ENCODE data around the gene TMTC1.
"Not testable (repeated sequence)": the region's sequence is repeated elsewhere in the genome, so short reads cannot be mapped to it uniquely, and the experiment has no call there.

The TMTC1 gene

DNA sequence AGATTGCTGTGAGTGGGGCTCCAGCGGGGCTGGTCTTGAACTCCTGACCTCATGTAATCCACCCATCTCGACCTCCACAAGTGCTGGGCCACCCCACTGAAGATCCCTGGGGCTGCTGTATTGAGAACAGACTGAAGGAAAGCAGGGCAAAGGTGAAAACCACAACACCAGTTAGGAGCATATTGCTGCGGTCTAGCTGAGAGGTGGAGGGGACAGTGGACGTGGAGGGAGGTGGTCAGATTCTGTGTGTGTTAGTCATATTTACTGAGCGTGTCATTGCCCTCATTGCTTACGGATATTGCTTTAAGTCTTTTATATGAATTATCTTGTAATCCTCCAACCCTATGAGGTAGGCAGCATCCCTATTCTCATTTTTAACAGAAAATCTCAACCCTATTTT is 217.3 kb downstream of the TMTC1 start:
- no peak for DNase-seq (ENCODE audit: low spot score)

DNA sequence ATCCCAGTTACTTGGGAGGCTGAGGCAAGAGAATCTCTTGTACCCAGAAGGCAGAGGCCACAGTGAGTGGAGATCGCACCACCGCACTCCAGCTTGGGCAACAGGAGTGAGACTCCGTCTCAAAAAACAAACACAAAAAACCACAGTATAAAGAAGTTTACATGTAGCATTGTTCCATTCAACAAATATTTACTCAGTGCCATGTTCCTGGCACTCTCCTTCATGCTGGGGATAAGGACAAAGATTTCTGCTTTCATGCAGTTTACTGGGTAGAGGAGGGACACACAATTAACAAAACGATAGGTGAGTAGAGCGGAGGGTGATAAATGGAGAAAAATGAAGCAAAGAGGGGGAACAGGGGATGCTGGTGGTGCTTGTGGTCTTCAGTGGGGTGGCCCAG is 218.0 kb downstream of the TMTC1 start:
- no peak for DNase-seq (ENCODE audit: low spot score)

DNA sequence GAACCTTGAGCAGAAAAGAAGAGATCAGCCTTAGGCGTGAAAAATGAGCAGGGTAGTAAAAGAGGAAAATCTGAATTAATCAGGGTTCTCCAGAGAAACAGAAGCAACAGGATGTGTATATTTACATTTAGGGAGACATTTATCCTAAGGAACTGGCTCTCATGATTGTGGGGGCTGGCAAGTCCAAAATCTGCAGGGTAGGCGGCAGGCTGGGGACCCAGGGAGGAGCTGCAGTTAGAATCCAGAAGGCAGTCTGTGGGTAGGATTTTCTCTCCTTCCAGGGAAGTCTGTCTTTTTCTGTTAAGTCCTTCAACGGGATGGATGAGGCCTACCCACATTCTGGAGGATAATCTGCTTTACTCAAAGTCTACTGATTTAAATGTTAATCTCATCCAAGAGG is 218.8 kb downstream of the TMTC1 start:
- no peak for DNase-seq (ENCODE audit: low spot score)

DNA sequence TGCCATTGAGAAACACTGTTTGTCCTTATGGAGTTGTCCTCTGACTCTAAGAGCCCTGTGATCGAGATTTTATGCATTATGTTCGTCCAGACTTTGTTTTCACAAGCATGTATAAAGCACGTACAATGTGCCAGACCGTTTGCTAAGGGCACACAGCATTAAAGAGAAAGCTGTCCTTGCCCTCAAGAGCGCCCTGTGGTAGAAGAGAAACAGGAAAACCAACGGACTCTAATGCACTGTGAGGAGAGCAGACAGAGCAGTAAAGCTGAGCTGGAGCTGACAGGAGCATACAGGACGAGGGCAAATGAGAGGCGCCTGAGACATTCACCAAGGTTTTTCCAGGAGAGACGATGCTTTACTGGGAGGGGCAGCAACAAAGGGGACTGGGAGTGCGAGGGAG is 220.1 kb downstream of the TMTC1 start:
- no peak for DNase-seq (ENCODE audit: low spot score)

DNA sequence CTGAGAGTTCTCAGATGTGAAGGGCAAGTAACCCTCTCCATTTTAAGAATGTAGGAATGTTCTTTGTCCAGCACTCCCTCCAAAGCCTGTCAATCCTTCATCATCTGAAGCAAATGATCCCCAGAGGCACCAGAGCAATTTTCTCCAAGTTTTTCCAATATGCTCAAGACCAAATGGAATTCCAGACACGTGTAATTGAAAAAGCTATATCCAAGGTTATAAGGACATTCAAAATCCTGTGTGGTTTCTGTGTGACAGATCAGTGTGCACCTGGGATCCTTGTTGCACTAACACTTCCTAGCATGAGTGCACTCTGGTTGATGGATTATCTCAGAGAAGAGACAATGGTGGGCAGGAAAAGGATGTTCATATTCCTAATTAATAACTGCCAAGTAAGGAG is 220.7 kb downstream of the TMTC1 start:
- no peak for DNase-seq (ENCODE audit: low spot score)

DNA sequence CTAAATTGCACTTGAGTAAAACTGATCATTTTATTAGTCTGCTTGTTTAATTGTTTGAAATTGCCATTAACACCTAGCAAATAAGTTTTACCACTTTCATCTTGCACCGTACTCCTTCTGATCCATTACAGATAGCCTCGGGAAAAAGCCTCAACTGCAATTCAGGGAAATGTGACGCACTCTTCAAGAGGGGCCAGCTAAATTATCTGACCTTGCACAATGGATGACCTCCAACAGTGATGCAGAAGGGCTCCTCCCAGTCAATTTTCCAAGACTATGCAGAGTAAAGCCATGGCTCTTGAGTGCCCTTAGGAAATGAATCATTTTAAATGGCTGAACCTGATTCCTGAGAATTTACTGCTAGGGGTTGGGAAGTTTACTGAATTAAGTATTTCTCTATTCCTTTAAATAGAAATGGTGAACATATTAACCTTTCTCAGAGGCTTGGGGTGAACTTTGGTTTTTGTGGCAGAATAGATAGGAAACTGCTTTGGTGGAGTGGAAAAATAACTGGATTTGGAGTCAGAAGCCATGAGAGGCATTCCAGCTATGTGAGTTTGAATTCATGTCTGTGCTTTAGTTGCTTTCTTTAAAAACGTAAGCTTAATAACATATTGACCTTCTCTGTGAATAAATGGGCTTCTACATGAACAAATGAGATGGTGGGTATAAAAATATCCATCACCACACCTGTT is 221.5 kb downstream of the TMTC1 start:
- DNase-seq (ENCODE audit: low spot score): no peak

DNA sequence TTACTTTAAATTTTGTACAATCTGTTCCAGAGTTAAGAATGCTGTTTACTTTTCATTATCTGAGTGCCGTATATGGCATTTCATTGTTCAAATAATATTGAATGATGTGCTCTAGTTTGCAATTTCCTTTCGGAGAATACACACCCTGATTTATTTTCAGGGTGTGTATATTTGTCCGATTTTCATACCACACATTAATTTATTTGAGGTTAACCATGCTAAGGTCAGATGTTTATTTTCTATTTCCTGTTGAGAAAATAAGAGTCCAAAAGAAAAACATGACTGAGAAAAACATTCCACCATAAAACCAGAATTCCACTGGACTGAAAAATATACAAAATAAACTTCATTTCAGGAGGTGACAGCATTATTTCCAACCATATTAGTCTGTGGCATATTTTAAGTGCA is 222.1 kb downstream of the TMTC1 start:
- DNase-seq (ENCODE audit: low spot score): no peak

DNA sequence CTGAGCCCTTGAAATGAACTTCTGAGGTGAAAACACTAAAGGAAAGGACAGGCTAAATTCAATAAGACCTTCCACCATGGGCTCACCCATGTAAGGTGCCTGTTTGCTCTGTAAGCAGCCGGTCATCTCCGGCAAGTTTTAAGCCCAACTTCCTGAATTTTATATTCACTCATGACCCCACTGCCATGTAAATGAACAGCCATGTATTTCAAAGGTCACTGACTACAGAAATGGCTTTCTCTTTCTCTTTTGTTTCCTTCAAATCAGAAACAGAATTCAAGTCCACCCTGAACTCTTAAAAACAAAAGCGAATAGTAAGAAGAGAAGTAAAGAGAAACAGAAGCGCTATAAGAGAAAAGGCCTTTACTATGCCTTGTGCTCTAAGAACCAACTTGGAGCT is 224.5 kb downstream of the TMTC1 start:
- DNase-seq (ENCODE audit: low spot score): no peak

DNA sequence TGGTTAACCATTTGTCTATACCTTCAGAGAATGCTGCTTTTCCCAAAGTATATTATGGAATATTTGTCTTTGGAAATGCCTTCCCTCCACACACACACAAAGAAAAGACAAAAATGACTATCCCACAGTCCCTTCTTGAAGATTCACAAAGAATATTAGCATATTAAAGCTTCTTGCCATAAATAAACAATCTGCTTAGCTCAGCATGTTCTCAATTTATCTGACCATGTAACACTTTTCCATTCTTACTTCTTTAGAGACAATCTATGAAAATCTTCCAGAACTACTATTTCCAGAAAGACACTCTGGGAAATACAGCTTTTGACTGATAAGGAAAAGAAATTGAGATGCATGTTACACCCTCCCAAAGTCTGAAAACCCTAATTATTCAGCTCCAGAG is 227.4 kb downstream of the TMTC1 start:
- no peak for DNase-seq (ENCODE audit: low spot score)

DNA sequence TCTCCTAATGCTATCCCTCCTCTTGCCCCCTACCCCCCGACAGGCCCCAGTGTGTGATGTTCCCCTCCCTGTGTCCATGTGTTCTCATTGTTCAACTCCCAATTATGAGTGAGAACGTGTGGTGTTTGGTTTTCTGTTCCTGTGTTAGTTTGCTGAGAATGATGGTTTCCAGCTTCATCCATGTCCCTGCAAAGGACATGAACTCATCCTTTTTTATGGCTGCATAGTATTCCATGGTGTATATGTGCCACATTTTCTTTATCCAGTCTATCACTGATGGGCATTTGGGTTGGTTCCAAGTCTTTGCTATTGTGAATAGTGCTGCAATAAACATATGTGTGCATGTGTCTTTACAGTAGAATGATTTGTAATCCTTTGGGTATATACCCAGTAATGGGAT is 228.3 kb downstream of the TMTC1 start:
- DNase-seq (ENCODE audit: low spot score): not testable (repeated sequence)

DNA sequence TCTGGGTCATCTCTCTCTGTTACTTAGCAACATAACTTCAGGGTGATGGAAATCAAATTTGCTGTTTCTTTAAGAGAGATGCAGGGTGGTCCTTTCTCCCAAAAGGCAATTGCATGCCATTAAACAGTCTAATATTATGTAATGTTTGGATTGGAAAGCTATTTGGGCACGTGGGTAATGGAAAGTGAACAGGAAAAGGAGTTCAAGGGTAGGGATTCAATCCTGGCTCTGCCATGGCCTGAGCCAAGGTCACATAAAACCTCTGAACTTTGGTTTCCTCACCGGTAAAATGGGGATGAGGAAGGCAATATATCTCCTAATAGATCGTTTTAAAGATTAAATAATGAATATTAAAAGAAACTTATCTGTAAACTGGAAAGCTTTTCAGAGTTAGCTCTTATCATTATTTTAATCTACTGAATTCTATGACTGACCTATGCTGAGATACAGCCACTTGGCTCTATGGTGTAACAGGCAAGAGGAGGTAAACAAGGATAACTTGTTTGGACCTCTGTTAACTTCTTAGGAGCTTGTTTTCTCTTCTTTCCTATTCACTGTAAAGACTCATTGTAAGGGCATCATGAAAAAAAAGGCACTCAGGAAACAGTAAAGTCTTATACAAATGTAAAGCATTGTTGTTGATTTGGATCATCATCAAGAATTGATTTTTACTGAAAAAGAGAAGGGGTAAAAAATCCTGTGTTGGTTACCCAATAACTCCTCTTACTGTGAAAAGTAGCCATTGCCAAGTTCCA is 230.6 kb downstream of the TMTC1 start:
- DNase-seq (ENCODE audit: low spot score): no peak

DNA sequence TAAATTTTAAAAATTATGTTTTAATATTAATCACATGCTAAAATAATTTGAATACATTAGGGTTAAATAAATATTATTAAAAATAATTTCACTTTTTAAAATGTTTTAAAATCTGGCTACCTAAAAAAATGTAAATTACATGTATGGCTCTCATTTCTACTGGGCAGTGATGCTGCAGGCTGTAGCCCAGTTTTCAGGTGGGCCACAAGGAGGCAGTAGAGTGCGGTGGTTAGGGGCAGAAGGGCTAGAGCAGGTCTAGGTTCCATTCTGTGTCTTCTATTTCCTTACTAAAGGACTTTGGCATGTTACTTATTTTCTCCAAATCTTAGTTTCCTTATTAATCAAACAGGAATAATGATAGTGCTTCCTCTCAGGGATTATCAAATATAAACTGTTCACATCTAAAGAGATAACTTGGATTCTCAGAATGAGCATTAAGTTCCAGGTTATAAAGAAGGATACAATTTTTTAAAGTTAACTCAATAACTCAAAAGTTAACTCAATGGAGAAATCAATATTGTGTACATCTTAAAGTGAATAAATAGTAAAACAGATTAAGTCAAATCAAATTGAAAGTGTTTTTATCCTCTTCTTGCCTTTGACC is 231.3 kb downstream of the TMTC1 start:
- peak; percentile 65 for DNase-seq (ENCODE audit: low spot score)

DNA sequence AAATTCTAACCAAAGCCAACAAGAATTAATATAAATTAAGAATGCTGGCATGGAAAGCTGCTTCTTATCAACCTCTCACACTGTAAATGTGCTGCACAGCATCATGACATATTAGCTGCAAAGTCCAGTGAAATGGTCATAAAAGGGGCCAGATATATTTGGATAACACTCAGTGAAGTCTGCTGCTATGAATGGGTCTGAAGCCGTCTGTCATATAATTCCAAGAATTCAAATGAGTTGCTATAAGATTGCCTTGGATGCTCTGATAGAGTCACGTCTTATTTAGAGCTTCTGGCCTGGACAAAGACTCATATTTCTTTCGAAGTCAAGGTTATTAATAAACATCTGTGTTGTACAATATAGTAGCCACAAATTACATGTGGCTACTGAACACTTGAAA is 231.9 kb downstream of the TMTC1 start:
- DNase-seq (ENCODE audit: low spot score): no peak

DNA sequence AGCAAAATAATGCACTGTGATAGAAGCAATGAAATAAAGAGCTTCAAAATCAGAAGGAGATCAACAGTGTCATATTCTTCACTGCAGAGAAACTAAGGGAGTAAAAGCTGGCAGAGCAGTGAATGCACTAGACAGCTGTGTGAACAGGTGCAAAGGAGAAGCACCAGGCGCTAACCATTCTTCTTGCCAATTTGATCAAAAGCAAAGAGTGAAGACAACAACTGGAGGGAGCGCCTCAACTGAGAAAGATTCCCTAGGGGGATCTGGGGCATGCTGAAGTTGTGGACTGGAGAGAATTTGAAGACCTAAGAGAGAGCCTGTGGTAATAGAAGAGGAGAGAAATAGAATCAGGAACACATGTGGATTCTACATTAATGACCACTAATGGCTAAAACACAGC is 235.9 kb downstream of the TMTC1 start:
- DNase-seq (ENCODE audit: low spot score): no peak

DNA sequence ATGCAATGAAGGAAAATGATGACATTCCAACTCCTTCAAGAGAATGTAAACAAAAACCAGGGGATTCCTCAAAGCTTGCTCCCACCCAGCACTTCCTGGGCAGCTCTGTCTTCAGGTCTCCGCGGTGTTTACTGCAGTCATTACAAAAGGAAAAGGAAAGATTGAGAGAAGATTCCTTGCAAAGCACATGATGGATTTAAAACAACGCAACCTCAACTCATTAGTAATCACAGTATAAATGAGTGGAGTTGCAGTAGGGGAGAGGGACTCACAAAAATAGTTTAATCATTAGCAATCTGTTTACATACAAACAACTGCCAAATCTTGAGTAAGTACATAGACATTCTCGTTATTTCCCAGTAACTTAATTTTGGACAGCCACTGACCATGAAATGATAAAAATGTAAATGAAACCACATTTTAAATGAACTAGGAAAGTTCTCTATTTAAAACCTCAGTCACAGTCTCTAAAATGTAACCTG is 236.6 kb downstream of the TMTC1 start:
- DNase-seq (ENCODE audit: low spot score): no peak

DNA sequence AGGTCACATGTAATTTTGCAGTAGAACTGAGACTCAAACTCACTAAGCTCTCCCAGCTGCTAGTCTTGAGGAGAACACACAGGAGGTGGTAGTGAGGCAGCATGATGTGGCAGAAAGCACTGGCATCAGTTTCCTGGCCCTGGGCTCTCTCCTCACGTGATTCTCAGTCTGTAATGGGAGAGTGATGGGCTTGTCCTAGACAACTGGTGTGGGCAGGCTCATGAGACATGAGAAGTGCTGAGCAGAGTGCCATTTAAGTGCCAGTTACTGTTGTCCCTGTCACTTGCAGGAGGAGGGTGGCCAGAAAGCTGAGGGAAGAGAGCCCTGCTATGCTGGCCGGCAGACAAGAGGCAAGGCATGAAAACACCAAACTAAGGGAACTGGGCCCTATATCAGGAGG is 237.7 kb downstream of the TMTC1 start:
- DNase-seq (ENCODE audit: low spot score): no peak

DNA sequence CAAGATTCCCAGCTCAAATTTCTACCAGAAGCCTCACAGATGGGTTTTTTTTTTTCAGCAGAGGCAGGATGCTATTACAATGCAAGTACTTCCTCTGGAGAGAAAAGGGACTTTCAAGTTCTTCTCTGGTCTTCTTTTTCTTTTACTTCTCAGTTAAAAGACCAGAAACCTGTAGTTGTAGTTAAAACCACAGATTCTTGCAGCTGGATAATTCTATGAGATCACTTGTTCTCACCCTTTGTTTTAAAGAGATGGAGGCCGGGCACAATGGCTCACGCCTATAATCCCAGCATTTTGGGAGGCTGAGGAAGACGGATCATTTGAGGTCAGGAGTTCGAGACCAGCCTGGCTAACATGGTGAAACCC is 238.7 kb downstream of the TMTC1 start:
- no peak for DNase-seq (ENCODE audit: low spot score)

DNA sequence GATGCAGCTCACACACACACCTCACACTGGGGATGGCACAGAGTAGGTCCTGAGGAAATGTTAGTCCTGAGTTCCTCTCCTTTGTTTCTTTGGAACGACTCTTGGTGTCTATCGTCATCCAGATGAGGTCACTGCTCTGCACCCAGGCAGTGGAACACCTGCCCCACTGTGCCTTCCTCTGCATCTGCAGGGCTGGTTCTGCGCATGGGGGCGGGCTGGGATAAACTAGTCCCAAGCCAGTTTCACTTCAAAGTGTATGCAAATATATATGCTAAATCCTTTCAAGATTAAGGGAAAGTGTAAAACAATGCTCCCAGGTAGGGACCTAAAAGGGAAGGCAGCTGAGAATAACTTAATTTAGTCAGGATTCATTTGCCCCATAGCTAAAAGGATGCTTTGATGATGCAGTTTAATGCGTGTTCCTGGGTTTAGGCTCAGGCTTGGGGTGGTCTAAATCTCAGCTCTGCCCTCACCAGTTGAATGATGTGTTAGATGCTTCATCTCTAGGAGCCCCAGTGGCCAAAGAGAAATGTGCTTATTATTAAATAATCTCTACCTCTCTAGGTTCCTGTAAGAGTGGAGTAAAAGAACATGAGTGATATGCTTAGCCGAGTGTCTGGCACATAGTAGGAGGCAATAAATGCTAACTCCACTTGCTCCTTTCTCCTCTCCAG is 239.2 kb downstream of the TMTC1 start:
- no peak for DNase-seq (ENCODE audit: low spot score)

DNA sequence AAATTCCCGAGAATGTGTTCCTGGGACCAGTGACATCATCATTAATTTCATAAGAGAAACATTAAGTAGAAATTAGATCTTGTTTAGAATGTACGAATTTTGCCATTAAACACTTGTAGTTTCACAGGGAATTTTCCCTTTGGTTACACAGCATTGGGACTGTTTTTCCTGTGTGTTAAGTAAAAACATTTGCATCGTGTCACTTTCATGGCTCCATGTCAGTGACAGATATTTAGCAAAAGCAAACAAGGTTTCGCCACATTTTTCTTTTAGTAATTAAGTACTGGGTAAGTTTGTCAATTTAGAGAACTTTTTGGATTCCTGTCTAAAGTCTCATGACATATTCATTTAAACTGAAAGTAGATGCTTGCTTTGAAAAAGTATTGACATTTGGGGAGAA is 240.7 kb downstream of the TMTC1 start:
- DNase-seq (ENCODE audit: low spot score): no peak

DNA sequence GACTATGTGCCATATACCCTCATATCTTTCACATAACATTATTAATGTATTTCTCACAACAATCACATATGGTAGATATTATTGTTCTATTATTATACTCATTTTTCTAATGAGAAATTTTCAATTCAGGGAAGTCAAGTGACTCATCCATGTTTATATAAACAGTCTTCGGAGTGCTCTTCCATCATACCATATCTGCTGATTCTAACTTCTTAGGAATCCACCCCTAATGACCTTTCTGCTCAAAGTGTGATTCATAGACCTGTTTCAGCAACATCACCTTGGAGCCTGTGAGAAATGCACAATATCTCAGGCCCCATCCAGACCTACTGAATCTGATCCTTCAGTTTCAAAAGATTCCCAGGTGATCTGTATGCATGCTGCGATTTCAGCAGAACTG is 246.4 kb downstream of the TMTC1 start:
- DNase-seq (ENCODE audit: low spot score): no peak

DNA sequence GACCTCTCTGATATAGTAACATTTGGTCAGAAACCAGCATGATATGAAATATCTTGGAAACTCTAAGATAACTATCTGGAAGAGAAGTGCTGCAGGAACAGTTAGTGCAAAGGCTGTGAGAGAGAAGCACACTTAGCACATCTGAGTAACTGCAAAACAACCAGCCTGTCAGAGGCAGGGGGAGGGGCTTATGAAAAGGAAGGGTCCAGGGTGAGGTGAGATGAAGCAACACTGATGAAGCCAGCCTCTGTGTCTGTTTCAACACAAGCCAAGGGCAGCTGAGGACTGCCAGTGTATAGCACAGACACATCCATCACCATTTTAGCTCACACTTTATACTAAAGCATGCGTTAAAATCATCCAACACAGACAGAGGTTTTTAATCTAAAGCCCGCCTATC is 248.8 kb downstream of the TMTC1 start:
- no peak for DNase-seq (ENCODE audit: low spot score)

DNA sequence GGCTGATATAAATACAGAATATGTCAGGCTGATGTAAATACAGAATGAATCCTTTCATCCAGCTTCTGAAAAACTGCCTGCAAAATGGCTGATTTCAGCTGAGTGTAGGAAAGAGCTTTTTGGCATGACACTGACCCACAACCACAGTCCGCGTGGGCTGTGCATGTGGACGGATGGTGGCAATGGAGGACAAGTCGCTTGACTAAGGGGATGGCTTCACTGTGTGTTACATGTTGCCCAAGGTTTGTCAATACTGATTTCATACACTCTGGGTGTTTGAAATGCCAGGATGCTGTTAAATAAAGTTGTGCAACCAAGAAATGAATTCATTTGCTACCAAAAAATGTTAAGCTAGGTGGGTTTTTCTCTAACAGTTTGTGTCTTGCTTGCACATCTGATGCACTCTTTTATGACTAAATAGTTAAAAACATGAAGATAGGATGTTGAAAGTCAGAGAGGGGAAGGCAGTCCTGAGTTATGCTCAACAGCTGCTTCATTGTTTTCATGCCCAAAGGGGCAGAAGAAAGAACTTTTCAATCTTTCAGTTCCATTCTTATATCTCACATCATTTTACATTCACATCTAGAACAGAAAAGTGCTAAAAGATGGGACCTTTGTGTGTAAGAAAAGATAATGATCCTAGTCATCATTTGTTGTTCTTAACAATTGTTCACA is 249.8 kb downstream of the TMTC1 start:
- DNase-seq (ENCODE audit: low spot score): no peak
